Epidermal melanocyte (primary cell): ENCODE data around the gene GNG14.
A peak's percentile ranks its signal among the peaks of the same experiment; 100 is the strongest.
"Not testable (repeated sequence)": the region's sequence is repeated elsewhere in the genome, so short reads cannot be mapped to it uniquely, and the experiment has no call there.

ENCODE experiments used
- DNase-seq: peaks from one replicate; pipeline ENCODE4 v3.0.0; 2011; ENCODE audit warnings: low spot score; ENCODE audit not compliant: insufficient read length

GNG14 gene

DNA sequence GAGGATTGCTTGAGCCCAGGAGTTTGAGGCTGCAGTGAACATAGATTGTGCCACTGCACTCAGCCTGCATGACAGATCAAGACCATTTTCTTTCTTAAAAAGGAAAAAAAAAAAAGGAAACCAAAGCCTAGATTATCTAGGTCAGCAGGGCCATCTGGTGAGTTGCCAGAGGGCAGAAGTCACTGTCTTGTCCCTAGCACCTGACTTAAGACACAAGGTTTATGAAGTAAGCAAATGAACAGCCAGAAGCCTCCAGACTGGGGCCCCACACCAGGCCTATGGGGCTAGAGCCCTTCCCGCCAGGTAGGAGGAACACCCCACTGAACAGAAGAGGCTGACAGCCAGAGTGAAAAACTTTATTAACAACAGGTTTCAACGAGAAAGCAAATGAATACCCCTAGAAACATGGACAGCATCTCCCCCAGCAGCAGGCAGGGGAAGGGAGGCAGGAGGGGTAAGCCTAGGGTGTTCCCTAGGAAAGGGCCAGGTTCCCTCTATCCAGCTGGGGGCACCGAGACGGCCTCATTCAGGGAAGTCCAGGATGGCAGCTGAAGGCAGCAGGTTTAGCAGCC, 20.0 kb upstream of the GNG14 start:
- DNase-seq: no peak

DNA sequence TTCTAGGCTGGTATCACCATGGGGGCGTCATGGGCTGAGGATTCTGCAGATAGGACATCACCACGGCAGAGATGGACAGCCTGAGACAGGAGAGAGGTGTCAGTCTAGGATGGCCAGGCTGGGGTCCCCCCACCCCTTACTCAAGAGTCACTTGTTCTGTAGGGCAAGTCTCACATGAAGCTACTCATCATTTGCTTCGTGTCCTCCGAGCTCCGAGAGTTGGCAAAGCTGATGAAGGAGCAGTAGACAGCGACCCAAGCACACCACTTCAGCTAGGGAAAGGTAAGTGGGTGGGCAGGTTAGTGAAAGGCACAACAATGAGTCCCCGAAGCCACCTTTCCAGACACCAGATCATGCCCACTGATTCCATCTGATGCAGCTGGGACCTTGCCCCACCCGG, 19.5 kb upstream of the GNG14 start:
- DNase-seq: no peak

DNA sequence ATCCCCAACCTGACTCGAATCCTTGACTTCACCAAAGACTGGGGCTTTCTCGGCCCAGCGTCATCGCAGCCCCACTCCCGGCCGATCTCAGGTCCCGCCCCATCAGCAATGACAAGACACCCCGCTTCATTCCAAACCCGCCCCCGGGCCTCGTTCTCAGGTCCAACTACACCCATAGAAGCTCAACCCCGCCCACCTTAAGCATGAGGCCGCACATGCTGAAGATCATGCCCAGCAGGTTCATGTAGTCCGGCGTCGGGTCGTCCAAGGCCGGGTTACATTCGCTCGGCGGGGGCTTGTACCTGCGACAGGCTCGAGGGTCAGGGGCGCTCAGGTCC, 18.9 kb upstream of the GNG14 start:
- no peak for DNase-seq

- DNase-seq: peak; percentile 74
These were observed 18.3 kb upstream of the GNG14 start for GRCh38 chr19:12669270-12670158.

DNA sequence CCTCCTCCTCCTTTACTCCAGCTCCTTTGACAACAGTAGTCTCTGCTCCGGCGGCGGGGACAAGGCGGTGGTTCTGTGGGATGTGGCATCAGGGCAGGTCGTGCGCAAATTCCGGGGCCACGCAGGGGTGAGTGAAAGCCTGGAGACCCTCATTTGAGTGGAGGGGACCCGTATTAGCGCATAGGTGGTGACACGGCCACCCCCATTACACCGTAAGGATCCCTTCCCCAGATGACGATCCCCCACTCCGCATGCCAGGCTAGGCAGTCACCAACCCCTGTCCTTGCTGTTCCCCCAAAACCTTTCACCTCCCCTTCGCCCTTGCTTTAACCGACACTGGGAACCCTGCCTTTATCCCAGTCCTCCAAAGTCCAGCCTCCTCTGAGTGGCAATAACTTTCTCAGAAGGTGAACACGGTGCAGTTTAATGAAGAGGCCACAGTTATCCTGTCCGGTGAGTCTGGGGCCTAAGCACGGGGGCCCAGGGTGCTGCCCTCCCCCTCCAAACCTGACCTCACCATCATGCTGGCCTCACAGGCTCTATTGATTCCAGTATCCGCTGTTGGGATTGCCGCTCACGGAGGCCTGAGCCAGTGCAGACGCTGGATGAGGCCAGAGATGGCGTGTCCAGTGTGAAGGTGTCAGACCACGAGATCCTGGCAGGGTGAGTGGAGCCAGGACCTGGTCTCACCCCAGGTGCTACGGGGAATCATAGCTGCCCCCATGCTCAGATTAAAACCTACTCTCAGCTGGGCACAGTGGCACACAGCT, 17.5 kb upstream of the GNG14 start:
- DNase-seq: no peak

- DNase-seq: no peak
These were observed 15.1 kb upstream of the GNG14 start for GRCh38 chr19:12672744-12673143.

DNA sequence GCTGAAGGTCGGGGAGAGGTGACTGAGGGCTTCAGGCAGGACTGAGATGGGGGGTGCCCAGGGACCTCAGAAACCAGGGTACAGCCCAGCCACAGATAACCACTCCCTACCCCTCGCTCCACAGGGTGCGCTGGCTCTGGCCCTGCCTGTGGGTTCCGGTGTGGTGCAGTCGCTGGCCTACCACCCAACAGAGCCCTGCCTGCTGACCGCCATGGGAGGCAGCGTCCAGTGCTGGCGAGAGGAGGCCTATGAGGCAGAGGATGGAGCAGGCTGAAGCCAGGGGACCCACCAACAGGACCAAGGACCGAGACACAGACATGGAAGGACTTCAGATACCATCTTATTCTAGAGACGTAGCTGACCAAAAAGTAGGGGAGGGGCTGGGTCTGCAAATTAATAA, 12.4 kb upstream of the GNG14 start:
- no peak for DNase-seq

DNA sequence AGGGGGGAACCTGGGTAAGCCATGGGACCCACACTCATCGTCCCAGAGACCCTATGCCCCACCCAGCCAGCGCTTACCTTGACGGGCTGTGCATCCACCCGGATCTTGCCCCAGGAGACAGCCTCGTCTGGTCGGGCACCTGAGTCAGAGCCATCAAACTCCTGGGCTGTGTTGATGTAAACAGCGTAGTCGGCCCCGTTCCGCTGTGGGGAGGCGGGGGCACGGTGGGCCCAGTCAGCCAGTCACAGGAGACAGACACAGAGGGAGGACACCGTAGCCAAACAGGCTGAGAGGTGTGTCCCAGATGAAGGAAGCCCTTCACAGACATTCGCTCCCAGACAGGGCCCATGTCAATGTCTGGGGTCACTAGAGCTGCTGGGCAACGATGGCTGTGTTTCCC, 11.9 kb upstream of the GNG14 start:
- no peak for DNase-seq

DNA sequence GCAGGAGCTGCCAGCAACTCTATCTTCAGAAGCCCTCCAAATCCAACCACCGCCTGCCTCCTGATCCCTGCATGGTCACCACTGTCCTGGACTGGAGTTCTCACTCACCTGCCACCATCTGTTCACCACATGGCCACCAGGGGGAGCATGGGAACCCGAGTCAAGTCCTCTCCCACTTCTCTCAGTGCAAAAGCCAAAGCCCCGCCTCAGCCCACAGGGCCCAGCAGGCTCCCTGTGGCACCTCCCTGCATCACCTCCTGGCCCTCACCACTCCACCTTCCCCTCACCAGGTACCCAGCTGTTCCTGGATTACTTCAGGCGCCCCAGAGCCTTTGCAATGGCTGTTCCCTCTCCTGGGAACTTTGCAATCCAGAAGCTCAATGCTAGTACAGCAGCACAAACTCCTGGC, 11.4 kb upstream of the GNG14 start:
- DNase-seq: peak; percentile 78

GRCh38 chr19:12676928-12677327, 10.9 kb upstream of the GNG14 start:
- DNase-seq: no peak

DNA sequence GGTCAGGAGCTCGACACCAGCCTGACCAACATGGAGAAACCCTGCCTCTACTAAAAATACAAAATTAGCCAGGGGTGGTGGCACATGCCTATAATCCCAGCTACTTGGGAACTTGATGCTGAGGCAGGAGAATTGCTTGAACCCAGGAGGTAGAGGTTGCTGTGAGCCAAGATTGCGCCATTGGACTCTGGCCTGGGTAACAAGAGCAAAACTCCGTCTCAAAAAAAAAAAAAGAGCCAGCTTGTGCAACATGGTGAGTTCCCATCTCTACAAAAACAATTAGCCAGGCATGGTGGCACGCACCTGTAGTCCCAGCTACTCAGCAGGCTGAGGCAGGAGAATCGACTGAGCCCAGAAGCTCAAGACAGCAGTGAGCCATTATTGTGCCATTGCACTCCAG, 9.8 kb upstream of the GNG14 start:
- not testable (repeated sequence) for DNase-seq

DNA sequence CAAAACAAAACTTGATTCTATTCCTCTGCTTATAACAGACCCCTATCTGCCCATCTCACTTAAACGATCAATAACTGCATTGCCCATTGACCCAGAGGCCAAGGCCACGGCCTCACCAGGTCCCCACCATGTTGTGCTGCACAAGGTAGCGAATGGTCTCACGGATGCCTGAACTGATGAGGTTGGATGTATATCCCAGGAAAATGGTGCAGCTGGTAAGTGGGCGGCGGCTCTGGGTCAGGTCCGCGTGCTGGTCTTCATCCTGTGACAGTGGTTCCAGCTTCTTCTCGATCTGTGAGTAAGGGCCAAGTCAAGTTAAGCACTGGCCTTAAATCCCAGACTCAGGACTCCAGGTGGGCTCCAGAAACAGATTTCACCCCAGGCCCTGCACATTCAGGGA, 7.8 kb upstream of the GNG14 start:
- DNase-seq: no peak

- peak; percentile 99 for DNase-seq
These were observed 6.5 kb upstream of the GNG14 start, which contains the start of gene DHPS for GRCh38 chr19:12681074-12681987. Gene DHPS (minus strand): TSS chr19:12681880. CDS start chr19:12681766, 114 bp downstream.

GRCh38 chr19:12685831-12686230, 2.0 kb upstream of the GNG14 start:
- no peak for DNase-seq

DNA sequence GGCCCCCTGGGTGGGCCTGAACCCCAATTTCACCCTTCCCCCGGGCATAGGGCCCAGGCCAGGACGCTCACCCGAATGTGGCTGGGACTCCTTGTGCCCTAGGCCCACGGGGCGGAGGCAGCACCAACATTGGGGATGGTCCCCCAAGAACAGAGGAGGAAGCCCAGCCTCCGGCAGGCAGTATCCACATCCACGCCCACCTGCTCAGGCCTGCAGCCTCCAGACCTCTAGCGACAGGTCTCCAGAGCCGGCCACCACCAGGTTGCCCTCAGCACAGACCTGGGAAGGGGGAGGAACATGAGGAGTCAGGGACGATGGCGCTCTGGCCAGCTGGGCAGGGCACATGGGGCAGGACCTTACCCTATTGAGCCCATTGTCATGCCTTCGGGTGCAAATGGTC, 1.2 kb downstream of the GNG14 start:
- no peak for DNase-seq

DNA sequence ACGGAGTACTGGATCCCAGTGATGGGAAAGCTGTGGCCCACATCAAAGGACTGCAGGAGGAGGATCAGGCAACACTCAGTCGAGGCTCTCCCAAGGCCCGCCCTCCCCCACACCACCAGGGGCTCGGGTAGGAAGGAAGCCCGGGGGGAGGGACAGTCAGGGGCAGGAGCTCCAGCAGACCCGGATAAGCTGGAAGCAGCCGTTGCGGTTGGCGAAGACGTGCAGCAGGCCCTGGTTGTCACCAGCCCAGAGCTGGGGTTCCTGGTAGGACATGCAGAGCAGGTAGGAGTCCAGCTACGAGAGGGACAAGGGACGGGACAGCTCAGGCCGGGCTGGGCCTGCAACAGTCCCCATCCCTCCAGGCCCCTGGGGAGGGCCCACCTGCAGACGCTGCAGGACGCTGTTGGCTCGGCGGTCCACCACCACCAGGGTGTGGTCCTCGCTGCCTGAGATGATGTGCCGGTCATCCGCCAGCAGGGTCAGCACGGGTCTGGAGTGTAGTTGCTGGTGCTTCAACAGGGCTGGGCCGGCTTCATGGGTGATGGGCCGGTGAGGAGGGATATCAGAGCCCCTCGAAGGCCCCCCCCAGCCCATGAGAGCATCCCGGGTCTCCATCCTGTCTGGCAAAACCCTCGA, 1.9 kb downstream of the GNG14 start:
- DNase-seq: no peak

- DNase-seq: no peak
These were observed 5.2 kb downstream of the GNG14 start for GRCh38 chr19:12692960-12693359.

- DNase-seq: no peak
These were observed 6.8 kb downstream of the GNG14 start for GRCh38 chr19:12694641-12695040.

GRCh38 chr19:12695096-12695495, 7.3 kb downstream of the GNG14 start:
- no peak for DNase-seq

DNA sequence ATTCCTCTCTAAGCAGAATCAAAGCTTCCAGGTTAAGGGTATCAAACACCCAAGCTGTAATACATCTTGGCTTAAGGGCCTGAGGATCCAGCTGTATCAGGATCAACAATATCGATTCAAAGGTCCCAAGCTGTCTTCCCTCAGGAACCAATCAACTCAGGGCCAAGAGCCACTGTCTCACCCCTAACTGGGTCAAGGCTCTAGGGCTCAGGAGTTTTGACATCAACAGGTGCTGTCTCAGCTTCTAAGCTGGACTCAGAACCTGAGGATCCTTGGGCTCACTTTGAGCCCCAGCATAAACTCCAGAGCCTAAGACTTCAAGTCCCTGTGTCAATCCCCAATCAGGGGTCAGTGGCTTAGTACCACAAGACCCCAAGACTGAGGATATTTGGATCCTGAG, 7.7 kb downstream of the GNG14 start:
- DNase-seq: no peak

DNA sequence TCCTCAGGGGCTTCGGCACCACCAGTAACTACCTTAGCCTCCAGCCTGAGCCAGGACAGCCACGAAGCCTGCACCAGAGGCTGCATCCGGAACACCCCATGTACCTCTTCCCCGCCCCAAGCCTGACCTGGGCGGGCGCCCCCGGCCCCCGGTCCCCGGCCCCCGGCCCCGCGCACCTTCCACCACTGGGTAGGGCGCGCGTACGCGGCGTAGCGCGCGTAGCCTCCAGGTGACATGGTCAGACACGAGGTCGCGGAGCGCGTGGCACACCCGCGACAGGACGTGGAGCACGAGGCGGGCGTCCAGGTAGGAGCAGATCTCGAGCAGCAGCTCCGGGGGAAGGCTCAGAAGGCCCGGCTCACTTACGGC, 8.2 kb downstream of the GNG14 start:
- DNase-seq: no peak
